ENCODE measurements around the gene VPS25.

The VPS25 gene

GRCh38 chr17:42744283-42744805, 28.9 kb upstream of the VPS25 start:
- TF ChIP-seq L3MBTL2 (conservative IDR thresholded peaks at IDR 0.05) (peak; percentile 72), NFRKB (IDR thresholded peaks at IDR 0.05) (no peak), ARNT (IDR thresholded peaks at IDR 0.05) (no peak), LEF1 (IDR thresholded peaks at IDR 0.05; ENCODE audit: borderline replicate concordance) (no peak), ZNF384 (IDR thresholded peaks at IDR 0.05) (no peak), CTBP1 (IDR thresholded peaks at IDR 0.05; ENCODE audit: borderline replicate concordance) (no peak)
- peak; percentile 59 for DNase-seq (ENCODE audit: extremely low spot score)
- ChIA-PET CTCF (interaction anchor here (1.0 kb wide), 1 partner anchor 16 kb away, joined by 4 read pairs; no protein-coding TSS in a partner anchor), POLR2A (interaction anchor here (1.0 to 2.0 kb wide), 9 partner anchors 9 to 208 kb away, joined by 3 to 9 read pairs (median 3); partner anchors contain the start of genes NAGLU, PSME3 and VPS25)

- TF ChIP-seq FOXA1 (IDR thresholded peaks at IDR 0.05): 0 out of 2 replicates have a peak, but pooled peaks have one; percentile 35
- no peak for TF ChIP-seq ARNT (IDR thresholded peaks at IDR 0.05)
- no peak for TF ChIP-seq PKNOX1 (IDR thresholded peaks at IDR 0.05)
- peak; percentile 91 for TF ChIP-seq FOXK2 (IDR thresholded peaks at IDR 0.05)
- peak; percentile 100 for TF ChIP-seq L3MBTL2 (conservative IDR thresholded peaks at IDR 0.05)
- no peak for TF ChIP-seq HDGF (IDR thresholded peaks at IDR 0.05; ENCODE audit: borderline replicate concordance)
- POLR2A ChIA-PET: interaction anchor here (1.0 to 2.0 kb wide), 6 partner anchors 10 to 88 kb away, joined by 3 to 6 read pairs (median 3); partner anchors contain the start of gene PSME3
- CTCF ChIA-PET: no interaction called here
- peak; percentile 100 for DNase-seq (ENCODE audit: extremely low spot score)
These were observed 28.2 kb upstream of the VPS25 start, which contains the start of gene EZH1 for GRCh38 chr17:42744806-42745617. TSS of gene EZH1 (minus strand) at chr17:42745040. CDS start at chr17:42728941, 16,099 bp downstream.

DNA sequence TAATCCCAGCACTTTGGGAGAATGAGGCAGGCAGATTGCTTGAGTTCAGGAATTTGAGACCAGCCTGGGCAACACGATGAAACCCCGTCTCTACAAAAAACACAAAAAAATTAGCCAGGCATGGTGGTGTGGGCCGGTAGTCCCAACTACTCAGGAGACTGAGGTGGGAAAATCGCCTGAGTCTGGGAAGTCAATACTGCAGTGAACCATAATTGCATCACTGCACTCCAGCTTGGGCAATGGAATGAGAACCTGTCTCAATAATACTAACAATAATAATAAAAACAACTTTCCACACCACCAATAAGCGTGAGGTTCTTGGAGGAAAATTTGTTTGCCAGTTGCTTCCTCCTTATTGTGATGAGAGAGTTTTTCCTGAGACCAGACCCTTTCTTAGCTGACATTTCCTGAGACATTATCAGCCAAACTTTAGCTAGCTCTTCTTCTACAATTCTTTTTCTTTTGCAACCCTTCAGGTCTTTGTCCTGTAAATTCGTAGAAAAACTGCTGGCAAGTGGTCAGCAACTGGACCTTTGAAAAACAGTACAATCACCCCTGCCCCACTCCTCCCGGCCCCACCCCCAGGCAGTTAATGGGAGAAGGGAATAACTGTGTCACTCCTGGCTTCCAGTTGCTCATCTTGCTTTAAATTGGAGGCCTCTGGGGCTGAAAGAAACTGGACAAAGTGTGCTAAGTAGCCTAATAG, 24.9 kb upstream of the VPS25 start:
- no peak for TF ChIP-seq PKNOX1 (IDR thresholded peaks at IDR 0.05)
- no peak for TF ChIP-seq BHLHE40 (IDR thresholded peaks at IDR 0.05; ENCODE audit: borderline replicate concordance)
- no peak for TF ChIP-seq LEF1 (IDR thresholded peaks at IDR 0.05; ENCODE audit: borderline replicate concordance)
- no peak for TF ChIP-seq ELF4 (IDR thresholded peaks at IDR 0.05)
- no peak for TF ChIP-seq FOXA1 (IDR thresholded peaks at IDR 0.05)
- TF ChIP-seq FOXK2 (IDR thresholded peaks at IDR 0.05): no peak
- no peak for TF ChIP-seq SP1 (IDR thresholded peaks at IDR 0.05)
- no peak for TF ChIP-seq ARNT (IDR thresholded peaks at IDR 0.05)
- TF ChIP-seq NFRKB (IDR thresholded peaks at IDR 0.05): no peak
- no peak for TF ChIP-seq HDGF (IDR thresholded peaks at IDR 0.05; ENCODE audit: borderline replicate concordance)
- TF ChIP-seq ZNF384 (IDR thresholded peaks at IDR 0.05): no peak
- ChIA-PET CTCF (interaction anchor here (4.7 kb wide), 1 partner anchor 15 kb away, joined by 26 read pairs; no protein-coding TSS in a partner anchor), POLR2A (interaction anchor here (1.3 to 1.6 kb wide), 6 partner anchors 12 to 89 kb away, joined by 3 to 5 read pairs (median 4); partner anchors contain the start of genes BECN1, RAMP2, TUBG2 and VPS25)
- no peak for DNase-seq (ENCODE audit: extremely low spot score)

DNA sequence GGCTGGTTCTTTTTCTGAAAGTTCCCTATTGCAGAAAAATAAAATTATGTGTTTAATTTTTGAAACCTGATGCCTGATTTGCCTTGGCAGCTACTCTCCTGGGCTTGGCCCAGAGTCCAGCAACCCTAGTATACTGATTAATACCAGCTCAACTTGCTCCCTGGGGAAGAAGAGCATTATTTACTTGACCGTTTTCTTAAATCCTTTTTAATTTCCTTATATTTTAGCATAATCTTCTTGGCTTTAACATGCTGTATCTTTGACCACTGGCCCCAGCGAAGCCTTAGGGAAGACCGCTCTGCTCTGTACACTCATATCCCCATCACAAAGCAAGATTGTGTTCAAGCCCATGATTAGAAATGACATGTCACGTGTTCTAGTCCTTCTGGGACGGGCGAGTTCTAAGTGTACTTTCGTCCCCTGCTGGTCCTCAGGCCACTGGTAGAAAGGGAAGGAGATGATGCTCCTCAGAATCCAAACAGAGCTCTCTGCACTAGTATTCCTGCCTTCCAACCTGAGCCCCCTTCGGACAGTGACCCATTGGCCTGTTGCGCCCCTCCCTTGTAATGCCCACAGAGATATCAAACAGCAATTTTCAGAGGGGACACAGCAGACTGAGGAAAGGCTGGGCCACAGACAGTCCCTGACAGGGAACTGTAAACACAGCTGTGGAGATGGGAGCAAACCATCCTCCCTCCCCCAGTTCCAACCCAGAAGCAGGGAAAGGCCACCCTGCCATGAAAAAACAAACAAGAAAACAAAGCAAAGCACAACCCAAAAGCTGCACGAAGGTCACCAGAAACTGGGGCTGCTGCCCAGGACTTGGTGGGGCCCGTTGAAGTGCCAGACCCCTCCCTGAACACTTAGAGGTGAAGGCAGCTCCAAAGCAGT, 24.1 kb upstream of the VPS25 start:
- ChIA-PET POLR2A (interaction anchor here (0.8 to 1.6 kb wide), 9 partner anchors 12 to 90 kb away, joined by 3 to 6 read pairs (median 4); partner anchors contain the start of genes BECN1, RAMP2, TUBG2 and VPS25), CTCF (interaction anchor here (0.6 to 4.7 kb wide), 4 partner anchors 9 to 171 kb away, joined by 3 to 26 read pairs (median 6); no protein-coding TSS in a partner anchor)
- DNase-seq (ENCODE audit: extremely low spot score): no peak
- TF ChIP-seq PKNOX1 (IDR thresholded peaks at IDR 0.05) (no peak), SP1 (IDR thresholded peaks at IDR 0.05) (no peak), FOXM1 (IDR thresholded peaks at IDR 0.05; ENCODE audit: borderline replicate concordance) (no peak), NFRKB (IDR thresholded peaks at IDR 0.05) (no peak), ZNF384 (IDR thresholded peaks at IDR 0.05) (no peak), FOXA1 (IDR thresholded peaks at IDR 0.05) (no peak), CTBP1 (IDR thresholded peaks at IDR 0.05; ENCODE audit: borderline replicate concordance) (no peak), LEF1 (IDR thresholded peaks at IDR 0.05; ENCODE audit: borderline replicate concordance) (no peak), FOXK2 (IDR thresholded peaks at IDR 0.05) (no peak), SUZ12 (IDR thresholded peaks at IDR 0.05) (no peak), BHLHE40 (IDR thresholded peaks at IDR 0.05; ENCODE audit: borderline replicate concordance) (no peak), HDGF (IDR thresholded peaks at IDR 0.05; ENCODE audit: borderline replicate concordance) (no peak), ELF4 (IDR thresholded peaks at IDR 0.05) (no peak), ARNT (IDR thresholded peaks at IDR 0.05) (no peak), L3MBTL2 (conservative IDR thresholded peaks at IDR 0.05) (no peak), TARDBP (IDR thresholded peaks at IDR 0.05) (no peak)
